ENCODE measurements around the gene SCAF1. TPM values are rescaled to one million over a fixed set of nuclear protein-coding genes. Genes with fewer than 3 reads are reported as not detected.

The SCAF1 gene
- total RNA-seq, 2 donors from 2014 or later: 47.9 to 80.8 TPM

DNA sequence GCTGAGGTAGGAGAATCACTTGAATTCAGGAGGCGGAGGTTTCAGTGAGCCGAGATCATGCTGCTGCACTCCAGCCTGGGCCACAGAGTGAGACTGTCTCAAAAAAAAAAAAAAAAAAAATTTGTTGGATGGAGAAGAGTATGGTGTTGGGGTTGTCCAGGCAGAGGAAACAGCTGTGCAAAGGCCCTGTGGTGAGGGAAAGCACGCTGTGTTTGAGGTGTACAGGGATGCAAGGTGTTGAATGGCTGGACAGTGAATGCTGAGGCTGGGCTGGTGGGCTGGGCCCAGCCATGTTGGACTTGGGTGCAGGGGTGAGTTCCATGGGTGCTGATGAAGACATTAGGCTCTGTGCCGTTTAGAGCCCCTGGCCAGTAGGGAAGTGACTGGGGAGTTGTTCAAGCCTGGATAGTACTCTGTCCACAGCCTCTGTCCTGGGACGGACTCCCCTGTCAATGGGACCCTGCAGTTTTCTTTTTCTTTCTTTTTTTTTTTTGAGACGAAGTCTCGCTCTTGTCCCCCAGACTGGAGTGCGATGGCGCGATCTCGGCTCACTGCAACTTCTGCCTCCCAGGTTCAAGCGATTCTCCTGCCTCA is 32.4 kb upstream of the SCAF1 start:
- TF ChIP-seq POLR2AphosphoS5 (IDR thresholded peaks at IDR 0.05) (no peak), POLR2A (IDR thresholded peaks at IDR 0.05) (no peak), CTCF (IDR thresholded peaks at IDR 0.05) (no peak)
- Histone ChIP-seq H3K4me3 (no peak overlapping the region), H3K9me3 (no peaks in the 10 kb centered on the region), H3K36me3 (peaks cover 0 to 5% of the 10 kb centered on the region in 2 donors), H3K27me3 (replicated peaks; ENCODE audit: insufficient read depth) (no peaks in the 10 kb centered on the region), H3K4me1 (replicated peaks) (peaks cover 6% of the 10 kb centered on the region), H3K27ac (no peak overlapping the region)
- no peak for DNase-seq (ENCODE audit: low spot score)
- intact Hi-C loops (cut with DNase I): no loop called here
- WGBS: 96% methylated on average over 12 of the region's 12 CpGs

GRCh38 chr19:49613374-49613773 is 28.6 kb upstream of the SCAF1 start:
- 63% methylated on average over 4 of the region's 4 CpGs for WGBS
- peak; percentile 40 for DNase-seq (ENCODE audit: low spot score)
- intact Hi-C loops (cut with DNase I): no loop called here
- Histone ChIP-seq H3K27me3 (replicated peaks; ENCODE audit: insufficient read depth) (no peaks in the 10 kb centered on the region), H3K9me3 (no peaks in the 10 kb centered on the region), H3K4me3 (no peak overlapping the region), H3K4me1 (replicated peaks) (peaks cover 6% of the 10 kb centered on the region), H3K27ac (peak overlapping the region; percentile 37 to 43), H3K36me3 (peaks cover 11 to 18% of the 10 kb centered on the region in 2 donors)
- TF ChIP-seq CTCF (IDR thresholded peaks at IDR 0.05) (no peak), POLR2A (IDR thresholded peaks at IDR 0.05) (no peak), POLR2AphosphoS5 (IDR thresholded peaks at IDR 0.05) (peak; percentile 65)

DNA sequence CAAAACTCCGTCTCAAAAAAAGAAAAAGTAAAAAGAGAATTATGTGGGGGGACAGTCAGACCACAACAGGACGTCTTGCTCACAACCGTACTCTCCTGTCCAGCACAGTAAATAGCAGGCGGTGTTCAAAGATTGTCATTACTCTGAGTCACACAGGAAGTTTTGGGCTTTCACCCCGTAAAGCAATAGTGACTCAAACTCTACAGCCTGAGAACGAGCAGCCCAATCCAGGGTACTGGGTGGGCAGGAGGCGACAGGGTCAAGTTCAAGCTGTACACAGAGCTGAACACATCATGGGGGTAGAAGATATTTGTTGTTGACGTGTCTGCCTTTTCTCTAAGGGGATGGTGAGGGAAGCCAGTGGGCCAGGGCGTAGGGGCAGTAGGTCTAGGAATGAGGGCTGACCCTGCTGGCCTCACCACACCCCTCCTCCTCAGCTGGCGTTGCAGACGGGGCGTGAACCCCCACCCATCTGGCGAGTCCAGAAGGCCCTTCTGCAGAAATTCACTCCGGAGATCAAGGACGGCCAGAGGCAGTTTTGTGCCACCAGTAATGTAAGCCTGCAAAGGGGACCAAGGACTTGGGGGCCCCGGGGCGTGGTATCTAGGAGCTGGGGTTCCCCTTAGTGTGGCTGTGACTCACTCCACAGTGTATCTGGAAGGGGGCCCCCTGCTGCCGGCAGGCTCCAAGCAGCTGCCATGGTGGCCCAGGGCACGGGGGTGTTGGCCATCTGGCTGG is 27.7 kb upstream of the SCAF1 start:
- no peak for DNase-seq (ENCODE audit: low spot score)
- intact Hi-C loops (cut with DNase I): no loop called here
- WGBS: 80% methylated on average over 19 of the region's 19 CpGs
- H3K27ac ChIP-seq: peak overlapping the region; percentile 37 to 43
- TF ChIP-seq POLR2A (IDR thresholded peaks at IDR 0.05): no peak
- no peak for TF ChIP-seq POLR2AphosphoS5 (IDR thresholded peaks at IDR 0.05)
- TF ChIP-seq CTCF (IDR thresholded peaks at IDR 0.05): no peak
- no peaks in the 10 kb centered on the region for H3K9me3 ChIP-seq
- peaks cover 6% of the 10 kb centered on the region for H3K4me1 ChIP-seq (replicated peaks)
- H3K4me3 ChIP-seq: no peak overlapping the region
- peaks cover 11 to 17% of the 10 kb centered on the region in 2 donors for H3K36me3 ChIP-seq
- H3K27me3 ChIP-seq (replicated peaks; ENCODE audit: insufficient read depth): no peaks in the 10 kb centered on the region

GRCh38 chr19:49615861-49616260 is 26.1 kb upstream of the SCAF1 start:
- Histone ChIP-seq H3K36me3 (peaks cover 13 to 17% of the 10 kb centered on the region in 2 donors), H3K27ac (no peak overlapping the region), H3K9me3 (no peaks in the 10 kb centered on the region), H3K4me3 (no peak overlapping the region), H3K4me1 (replicated peaks) (peaks cover 6% of the 10 kb centered on the region), H3K27me3 (replicated peaks; ENCODE audit: insufficient read depth) (no peaks in the 10 kb centered on the region)
- no peak for DNase-seq (ENCODE audit: low spot score)
- TF ChIP-seq POLR2A (IDR thresholded peaks at IDR 0.05): no peak
- no peak for TF ChIP-seq CTCF (IDR thresholded peaks at IDR 0.05)
- no peak for TF ChIP-seq POLR2AphosphoS5 (IDR thresholded peaks at IDR 0.05)
- intact Hi-C loops (cut with DNase I): no loop called here
- 95% methylated on average over 16 of the region's 23 CpGs for WGBS

- peaks cover 13 to 17% of the 10 kb centered on the region in 2 donors for H3K36me3 ChIP-seq
- no peak overlapping the region for H3K4me3 ChIP-seq
- TF ChIP-seq POLR2AphosphoS5 (IDR thresholded peaks at IDR 0.05) (no peak), CTCF (IDR thresholded peaks at IDR 0.05) (no peak), POLR2A (IDR thresholded peaks at IDR 0.05) (no peak)
- WGBS: 93% methylated on average over 7 of the region's 7 CpGs
- no peaks in the 10 kb centered on the region for H3K27me3 ChIP-seq (replicated peaks; ENCODE audit: insufficient read depth)
- intact Hi-C loops (cut with DNase I): no loop called here
- no peak overlapping the region for H3K27ac ChIP-seq
- no peak for DNase-seq (ENCODE audit: low spot score)
- no peaks in the 10 kb centered on the region for H3K9me3 ChIP-seq
- H3K4me1 ChIP-seq (replicated peaks): peaks cover 6% of the 10 kb centered on the region
These were observed 25.5 kb upstream of the SCAF1 start for GRCh38 chr19:49616532-49616931.

All from prostate gland (tissue), 2 donors.